OCI-LY1 (cell line): ENCODE measurements around the gene CREB5.

Source experiments
- EZH2 ChIP-seq: fragments of 200-600 bp; sonication (generic), shearing (Covaris generic); IDR thresholded peaks from 2 replicates; pipeline ENCODE4 v1.8.0; 2017; ENCODE audit warnings: borderline replicate concordance, mixed run types, mild to moderate bottlenecking, antibody characterized with exemption, low read length, moderate library complexity, mixed read lengths
- TF ChIP-seq, protein P1 (sequence below): fragments of 200-600 bp; sonication (generic), shearing (Covaris generic); IDR thresholded peaks from 2 replicates; pipeline ENCODE4 v1.5.1; 2017; ENCODE audit warnings: mild to moderate bottlenecking, antibody characterized with exemption, low read length, moderate library complexity, mixed read lengths

DNA sequence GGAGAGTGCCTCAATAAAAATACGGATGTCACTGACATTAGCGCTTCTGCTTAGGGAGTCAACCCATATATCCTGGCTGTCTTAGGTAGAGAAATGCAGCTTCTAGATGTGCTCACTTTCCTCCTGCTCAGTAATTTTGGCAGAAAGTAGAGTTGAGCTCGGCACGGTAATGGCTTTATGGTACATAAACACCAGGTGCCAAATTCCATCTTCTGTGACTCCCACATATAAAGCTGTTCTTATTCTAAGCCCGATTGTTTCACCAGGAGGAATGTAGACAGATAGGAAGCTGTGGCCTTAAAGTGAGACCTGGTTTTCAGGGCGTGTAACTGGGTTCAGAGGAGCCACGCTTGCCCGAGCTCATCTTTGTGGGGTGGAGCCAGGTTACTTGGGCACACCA, 143.7 kb downstream of the CREB5 start:
- TF ChIP-seq, protein P1, sequence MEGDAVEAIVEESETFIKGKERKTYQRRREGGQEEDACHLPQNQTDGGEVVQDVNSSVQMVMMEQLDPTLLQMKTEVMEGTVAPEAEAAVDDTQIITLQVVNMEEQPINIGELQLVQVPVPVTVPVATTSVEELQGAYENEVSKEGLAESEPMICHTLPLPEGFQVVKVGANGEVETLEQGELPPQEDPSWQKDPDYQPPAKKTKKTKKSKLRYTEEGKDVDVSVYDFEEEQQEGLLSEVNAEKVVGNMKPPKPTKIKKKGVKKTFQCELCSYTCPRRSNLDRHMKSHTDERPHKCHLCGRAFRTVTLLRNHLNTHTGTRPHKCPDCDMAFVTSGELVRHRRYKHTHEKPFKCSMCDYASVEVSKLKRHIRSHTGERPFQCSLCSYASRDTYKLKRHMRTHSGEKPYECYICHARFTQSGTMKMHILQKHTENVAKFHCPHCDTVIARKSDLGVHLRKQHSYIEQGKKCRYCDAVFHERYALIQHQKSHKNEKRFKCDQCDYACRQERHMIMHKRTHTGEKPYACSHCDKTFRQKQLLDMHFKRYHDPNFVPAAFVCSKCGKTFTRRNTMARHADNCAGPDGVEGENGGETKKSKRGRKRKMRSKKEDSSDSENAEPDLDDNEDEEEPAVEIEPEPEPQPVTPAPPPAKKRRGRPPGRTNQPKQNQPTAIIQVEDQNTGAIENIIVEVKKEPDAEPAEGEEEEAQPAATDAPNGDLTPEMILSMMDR = no peak
- TF ChIP-seq EZH2 = no peak
